Measurements from ENCODE around the gene CBLC. TPM values are rescaled to one million over a fixed set of nuclear protein-coding genes. Genes with fewer than 3 reads are reported as not detected.

CBLC gene
- total and polyA plus RNA-seq, 2 of the 4 experiments (the other 2 are of a cell fraction), result not detected

- Histone ChIP-seq H3K23ac (ENCODE audit: low read depth, low read length) (no peak overlapping the region), H4K8ac (ENCODE audit: low read depth in 2 of 2, low read length in 2 of 2) (no peak overlapping the region), H2BK15ac (ENCODE audit: low read depth, low read length) (no peak overlapping the region), H3K9me1 (ENCODE audit: insufficient read depth, low read length) (no peaks in the 10 kb centered on the region), H3K27ac (ENCODE audit: insufficient read depth, low read length) (no peak overlapping the region), H2AK9ac (replicated peaks; ENCODE audit: low read depth, low read length, poor library complexity) (no peak overlapping the region), H3K9ac (ENCODE audit: low read depth, low read length) (no peak overlapping the region), H3K56ac (ENCODE audit: extremely low read depth, insufficient read depth, low read length) (no peak overlapping the region), H3K4me3 (ENCODE audit: insufficient read depth, low read depth, low read length) (no peak overlapping the region), H2AK5ac (ENCODE audit: low read depth, low read length) (no peak overlapping the region), H3K4ac (ENCODE audit: low read depth, low read length) (no peak overlapping the region), H4K20me1 (ENCODE audit: insufficient read depth, low read length) (no peaks in the 10 kb centered on the region), H2BK5ac (ENCODE audit: low read depth, low read length, poor library complexity, severe bottlenecking) (no peak overlapping the region), H2AFZ (replicated peaks; ENCODE audit: low read length, poor library complexity) (no peak overlapping the region), H3K36me3 (ENCODE audit: control insufficient read depth, insufficient read depth, low read length) (peaks cover 22% of the 10 kb centered on the region), H3K4me1 (ENCODE audit: control insufficient read depth, insufficient read depth, low read length) (no peaks in the 10 kb centered on the region), H3K9me3 (ENCODE audit: control insufficient read depth, insufficient read depth, low read length) (no peaks in the 10 kb centered on the region), H4K5ac (ENCODE audit: low read depth, low read length) (no peak overlapping the region), H3K14ac (replicated peaks; ENCODE audit: low read depth, low read length) (no peak overlapping the region), H3K27me3 (ENCODE audit: control insufficient read depth, insufficient read depth, low read length) (no peaks in the 10 kb centered on the region), H4K91ac (ENCODE audit: insufficient read depth, low read depth, low read length) (no peak overlapping the region), H2BK20ac (ENCODE audit: low read depth, low read length) (no peak overlapping the region), H3K18ac (ENCODE audit: low read depth, low read length) (no peak overlapping the region), H3K4me2 (ENCODE audit: low read depth, low read length) (no peak overlapping the region), H3K79me1 (ENCODE audit: low read depth in 1 of 2, low read length in 2 of 2) (no peaks in the 10 kb centered on the region), H2BK120ac (ENCODE audit: low read depth, low read length) (no peak overlapping the region)
- ChIA-PET POLR2A (ENCODE audit: unreplicated experiment) (no interaction called here), CTCF (no interaction called here)
- ATAC-seq (ENCODE audit: low read depth) (no peak), DNase-seq (no peak)
- TF ChIP-seq BHLHE40 (IDR thresholded peaks at IDR 0.05; ENCODE audit: low read depth, low read length), result no peak
- TF ChIP-seq POLR2A (IDR thresholded peaks at IDR 0.05; ENCODE audit: low read depth, low read length), result no peak
- TF ChIP-seq CEBPB (IDR thresholded peaks at IDR 0.05; ENCODE audit: low read depth, low read length), result no peak
- TF ChIP-seq RAD21 (IDR thresholded peaks at IDR 0.05; ENCODE audit: low read length), result no peak
- no peak for TF ChIP-seq CTCF (conservative IDR thresholded peaks at IDR 0.05; ENCODE audit: low read depth, low read length)
- no peak for TF ChIP-seq CHD1 (IDR thresholded peaks at IDR 0.05; ENCODE audit: low read depth, low read length)
- TF ChIP-seq USF2 (IDR thresholded peaks at IDR 0.05; ENCODE audit: low read depth, low read length), result no peak
- TF ChIP-seq, protein P1, sequence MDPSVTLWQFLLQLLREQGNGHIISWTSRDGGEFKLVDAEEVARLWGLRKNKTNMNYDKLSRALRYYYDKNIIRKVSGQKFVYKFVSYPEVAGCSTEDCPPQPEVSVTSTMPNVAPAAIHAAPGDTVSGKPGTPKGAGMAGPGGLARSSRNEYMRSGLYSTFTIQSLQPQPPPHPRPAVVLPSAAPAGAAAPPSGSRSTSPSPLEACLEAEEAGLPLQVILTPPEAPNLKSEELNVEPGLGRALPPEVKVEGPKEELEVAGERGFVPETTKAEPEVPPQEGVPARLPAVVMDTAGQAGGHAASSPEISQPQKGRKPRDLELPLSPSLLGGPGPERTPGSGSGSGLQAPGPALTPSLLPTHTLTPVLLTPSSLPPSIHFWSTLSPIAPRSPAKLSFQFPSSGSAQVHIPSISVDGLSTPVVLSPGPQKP (IDR thresholded peaks at IDR 0.05; ENCODE audit: borderline replicate concordance, low read depth, low read length), result no peak
- no peak for TF ChIP-seq RFX5 (IDR thresholded peaks at IDR 0.05; ENCODE audit: low read depth, low read length)
- no peak for TF ChIP-seq NFE2L2 (IDR thresholded peaks at IDR 0.05; ENCODE audit: low read depth, low read length)
- TF ChIP-seq MAFK (IDR thresholded peaks at IDR 0.05; ENCODE audit: low read depth, low read length), result no peak
- no peak for TF ChIP-seq MAZ (IDR thresholded peaks at IDR 0.05; ENCODE audit: borderline replicate concordance, low read depth, low read length)
- no CpG with 5 or more reads among the region's 2 CpGs for WGBS, 2 experiments (ENCODE audit: extremely low coverage in 2 of 2, insufficient read length in 1 of 2)
- in situ Hi-C loops (cut with MboI; ENCODE audit: low sequenced_read_pairs) (no loop called here), dilution Hi-C loops (cut with HindIII; ENCODE audit: low sequenced_read_pairs, unreplicated experiment) (no loop called here), intact Hi-C loops (cut with micrococcal nuclease) (no loop called here)
- BruUV-seq (replicated peaks), result no TSS peak
These were observed 38.6 kb downstream of the CBLC start for GRCh38 chr19:44816301-44816700.

Measured in IMR-90 (cell line).